GM12892 (cell line): ENCODE data around the gene H2BK1.

Experiments
- POLR2A ChIP-seq: IDR thresholded peaks from 2 replicates; pipeline ENCODE4 v1.6.1; 2011; ENCODE audit warnings: low read depth, low read length, control low read depth
- POLR2AphosphoS5 ChIP-seq: IDR thresholded peaks from 2 replicates; pipeline ENCODE4 v1.6.1; 2011; ENCODE audit warnings: low read depth, low read length, control low read depth
- TAF1 ChIP-seq: IDR thresholded peaks from 2 replicates; pipeline ENCODE4 v1.6.1; 2011; ENCODE audit warnings: low read depth, mild to moderate bottlenecking, control low read depth, low read length, borderline replicate concordance

- TF ChIP-seq POLR2AphosphoS5 (no peak), POLR2A (no peak), TAF1 (no peak)
These were observed 20.8 kb upstream of the H2BK1 start for GRCh38 chr7:151231080-151231479.
